Heart left ventricle (tissue), 13 donors: ENCODE data around the gene ZNF536.

Experiments used
- CTCF ChIP-seq, 12 donors: fragments of 200-600 bp; sonication (generic) in 4 of 12; IDR thresholded peaks; one replicate each; pipeline versions ENCODE4 v1.5.0 to v1.8.0; 2018 to 2022; ENCODE audit warnings: antibody characterized with exemption in 12 of 12, mild to moderate bottlenecking in 5 of 12
- POLR2A ChIP-seq, 2 donors: fragments of 450-650 bp; IDR thresholded peaks; one replicate each; pipeline ENCODE4 v1.6.1; 2017; ENCODE audit warnings: antibody characterized with exemption in 2 of 2, mild to moderate bottlenecking in 2 of 2, moderate library complexity in 2 of 2
- donor health status: ischemic (EF 13 %, LVEDD 7.1; RV severe dilation, severe dysfunction).
- donor health status: DM: no; HTN: yes; CAD: no.
- donor health status: DM: no; HTN: no; CAD: no.
- donor health status: ischemic (EF 25% LVEDD 6.9; RV normal size, moderate dysfunction).
- donor health status: ischemic (EF 25% LVEDD 5.7; RV mildly dilated, moderate dysfunction).
- donor health status: ischemic (EF 35%, LVEDD 5.7; RV mildly dilated, moderate dysfunction).
- donor health status: nonischemic (EF 11% LVEDD 7.7; RV severe dilation, severe dysfunction).
- donor health status: DM: yes; HTN: yes; CAD: no.
- donor health status: PGD.
- donor health status: ischemic (EF 29% LVEDD 5.4; RV normal size, mild dysfunction).
- donor health status: nonischemic (EF 23%, LVEDD 6.1; RV moderate dilation, normal function).

- TF ChIP-seq CTCF (IDR thresholded peaks at IDR 0.05) = no peak
- no peak for TF ChIP-seq POLR2A (IDR thresholded peaks at IDR 0.05)
Measured at GRCh38 chr19:30541575-30541974, 169.4 kb downstream of the ZNF536 start.
